Measurements from ENCODE around the gene TCTN1.
"Not testable (repeated sequence)": the region's sequence is repeated elsewhere in the genome, so short reads cannot be mapped to it uniquely, and the experiment has no call there.

Gene TCTN1

DNA sequence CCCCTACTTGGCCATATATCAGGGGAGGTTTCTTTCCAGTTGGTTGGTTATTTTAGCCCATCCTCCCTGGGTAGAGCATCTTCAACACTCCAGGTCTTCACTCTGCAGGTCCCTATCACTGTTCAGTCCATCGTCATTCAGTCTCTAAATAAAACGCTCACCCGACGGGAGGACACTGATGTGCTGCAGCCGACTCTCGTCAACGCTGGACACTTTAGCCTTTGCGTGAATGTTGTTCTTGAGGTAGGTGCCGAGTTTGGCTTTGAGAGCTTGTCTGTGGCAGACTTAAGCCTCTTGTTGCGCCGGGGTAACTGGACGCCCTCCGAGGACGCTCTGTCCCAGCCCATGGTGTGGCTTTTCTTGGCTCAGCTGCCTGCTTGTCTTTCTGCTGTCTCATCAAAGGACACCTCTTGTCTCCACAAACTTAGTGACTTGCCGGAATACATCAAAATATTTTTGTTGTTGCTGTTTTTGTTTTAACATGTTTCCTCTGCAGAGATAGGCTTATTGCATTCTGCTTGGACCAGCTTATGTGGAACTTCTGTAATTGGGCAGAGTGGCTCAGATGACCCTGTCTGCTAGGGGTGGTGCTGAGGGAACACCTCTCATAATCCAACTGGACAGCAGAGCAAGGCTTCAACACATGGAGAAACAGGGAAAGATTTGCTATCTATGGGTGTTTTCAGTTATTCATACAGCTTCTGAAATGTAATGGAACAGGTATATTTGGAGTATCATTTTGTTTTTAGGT is 26.5 kb downstream of the TCTN1 start:
- DNase-seq, result no peak

DNA sequence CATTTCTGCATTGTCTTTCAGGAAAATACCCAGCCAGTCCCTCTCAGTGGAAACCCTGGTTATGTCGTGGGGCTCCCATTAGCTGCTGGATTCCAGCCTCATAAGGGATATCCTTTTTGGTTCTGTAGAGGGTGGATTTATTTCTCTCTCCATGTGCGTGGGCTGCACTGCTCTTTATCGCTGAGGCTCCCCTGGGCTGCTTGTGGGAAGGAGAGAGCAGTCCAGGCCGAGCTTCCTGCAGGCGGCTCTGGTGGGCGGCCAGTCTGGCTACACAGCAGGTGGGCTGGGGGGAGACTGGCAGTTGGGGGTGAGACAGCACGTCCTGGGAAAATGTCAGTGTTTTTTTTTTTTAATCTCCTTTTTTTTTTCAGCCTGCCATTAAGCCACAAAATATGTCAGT is 27.6 kb downstream of the TCTN1 start:
- no peak for DNase-seq

DNA sequence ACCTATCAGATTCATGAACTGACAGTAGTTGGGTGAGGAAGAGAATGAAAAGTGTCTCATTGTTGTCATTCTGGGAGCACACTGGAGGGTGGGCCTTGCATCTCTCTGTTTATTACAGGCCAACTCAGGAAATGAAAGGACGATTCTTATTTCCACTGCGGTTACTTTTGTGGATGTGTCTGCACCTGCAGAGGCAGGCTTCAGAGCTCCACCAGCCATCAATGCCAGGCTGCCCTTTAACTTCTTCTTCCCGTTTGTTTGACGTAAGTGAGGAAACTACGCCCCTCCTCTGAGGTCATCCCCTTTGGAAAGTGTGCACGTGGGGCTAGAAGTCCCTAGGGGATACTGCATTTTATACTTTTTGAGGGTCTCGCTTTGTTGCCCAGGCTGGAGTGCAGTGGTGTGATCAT is 33.7 kb downstream of the TCTN1 start:
- no peak for DNase-seq

DNA sequence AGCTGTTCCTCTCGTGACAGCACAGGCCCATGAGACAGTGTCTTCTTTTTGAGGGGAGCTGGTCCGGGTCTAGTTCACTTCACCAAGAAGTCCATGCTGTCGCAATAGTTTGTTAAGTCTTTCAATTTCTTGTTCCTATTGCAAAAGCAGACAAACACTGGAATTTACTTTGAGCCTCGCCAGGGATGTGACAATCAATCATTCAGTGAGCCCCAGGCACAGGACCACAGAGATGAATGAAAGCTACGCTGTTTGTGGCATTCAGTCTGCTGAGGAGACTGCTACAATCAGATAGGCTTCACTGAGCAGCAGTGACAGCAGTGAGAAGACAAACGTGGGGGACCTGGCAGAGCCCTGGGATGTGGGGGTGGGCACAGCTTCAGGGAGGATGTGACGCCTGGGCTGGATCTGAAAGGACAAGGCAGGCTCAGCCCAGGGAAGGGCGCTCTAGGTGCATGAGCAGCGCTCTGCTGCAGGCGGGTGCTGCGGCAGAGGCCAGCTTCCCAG is 35.5 kb downstream of the TCTN1 start:
- DNase-seq, result peak; percentile 23

DNA sequence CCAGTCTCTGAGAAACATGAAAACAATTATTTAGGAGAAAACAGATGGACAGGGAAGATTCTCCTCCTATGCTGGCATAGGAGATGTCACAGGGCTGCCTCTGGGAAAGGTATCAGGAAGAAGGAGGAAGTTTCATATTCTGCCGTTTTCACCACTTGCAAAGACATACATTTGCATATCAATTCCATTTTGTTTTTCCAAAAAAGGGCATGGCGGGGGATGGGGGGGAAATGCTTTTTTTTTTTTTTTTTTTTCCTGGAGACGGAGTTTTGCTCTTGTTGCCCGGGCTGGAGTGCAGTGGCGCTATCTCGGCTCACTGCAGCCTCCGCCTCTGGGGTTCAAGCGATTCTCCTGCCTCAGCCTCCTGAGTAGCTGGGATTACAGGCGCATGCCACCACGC is 40.3 kb downstream of the TCTN1 start:
- not testable (repeated sequence) for DNase-seq

DNA sequence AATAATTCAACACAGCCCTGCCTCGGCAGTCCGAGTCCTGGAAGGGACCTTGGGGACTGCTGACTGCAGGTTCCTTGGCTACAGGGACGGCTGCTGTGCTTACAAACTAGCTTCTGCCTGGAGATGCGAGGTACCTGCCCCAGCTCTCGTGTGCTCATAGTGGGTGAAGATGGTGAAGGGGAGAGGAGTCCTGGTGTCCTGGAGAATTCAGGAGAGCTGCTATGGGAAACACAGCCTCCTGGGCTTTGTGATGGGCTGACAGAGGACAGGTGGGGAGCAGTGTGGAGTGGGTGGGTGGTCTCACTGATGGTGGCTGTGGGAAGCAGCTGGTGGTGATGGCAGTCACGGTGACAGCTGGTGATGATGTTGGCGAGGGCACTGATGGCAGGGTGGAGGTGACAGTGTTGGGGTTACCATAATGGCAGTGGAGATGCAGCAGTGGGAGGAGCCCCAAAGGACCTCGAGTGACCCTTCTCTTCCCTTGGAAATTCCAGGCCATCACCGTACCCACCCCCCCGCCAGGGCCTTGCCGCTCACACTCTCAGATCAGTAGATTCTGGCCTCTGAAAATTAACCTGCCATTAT is 42.2 kb downstream of the TCTN1 start:
- no peak for DNase-seq

DNA sequence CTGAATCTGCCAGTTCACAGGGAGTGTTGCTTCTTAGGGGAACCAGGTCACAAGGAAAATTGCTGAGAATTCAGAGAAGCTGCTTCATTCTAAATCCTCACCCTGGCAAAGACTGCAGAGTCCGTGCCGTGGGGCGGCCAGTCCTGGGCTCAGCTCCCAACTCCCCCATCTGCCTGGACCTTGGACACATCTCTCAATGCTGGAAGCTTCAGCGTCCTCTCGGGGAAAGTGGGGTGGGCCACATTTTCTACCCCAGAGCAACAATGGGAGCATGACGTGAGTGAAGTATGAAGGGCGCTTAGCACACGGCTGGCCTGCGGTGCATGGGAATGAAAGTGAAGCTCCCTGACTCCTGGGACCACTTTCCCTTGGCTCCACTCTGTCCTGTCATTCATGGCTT is 43.8 kb downstream of the TCTN1 start:
- no peak for DNase-seq

DNA sequence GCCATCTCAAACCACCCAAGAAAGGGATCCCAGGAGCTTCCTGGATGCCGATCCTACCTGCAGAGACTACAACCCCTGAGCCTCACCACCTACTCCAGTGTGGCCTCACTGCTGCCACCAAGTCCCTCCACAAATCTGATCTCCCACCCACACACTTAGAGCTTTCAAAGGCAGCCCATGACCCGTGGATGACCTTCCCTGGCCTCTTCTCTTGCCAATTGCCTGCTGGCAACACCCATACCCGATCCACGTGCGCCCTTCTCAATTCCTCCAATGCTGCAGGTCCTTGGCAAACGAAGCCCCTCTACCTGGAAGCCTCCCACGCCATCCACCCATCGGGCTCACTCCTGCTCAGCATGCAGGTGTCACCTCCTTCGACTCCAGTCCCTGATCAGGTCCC is 44.3 kb downstream of the TCTN1 start:
- no peak for DNase-seq

DNA sequence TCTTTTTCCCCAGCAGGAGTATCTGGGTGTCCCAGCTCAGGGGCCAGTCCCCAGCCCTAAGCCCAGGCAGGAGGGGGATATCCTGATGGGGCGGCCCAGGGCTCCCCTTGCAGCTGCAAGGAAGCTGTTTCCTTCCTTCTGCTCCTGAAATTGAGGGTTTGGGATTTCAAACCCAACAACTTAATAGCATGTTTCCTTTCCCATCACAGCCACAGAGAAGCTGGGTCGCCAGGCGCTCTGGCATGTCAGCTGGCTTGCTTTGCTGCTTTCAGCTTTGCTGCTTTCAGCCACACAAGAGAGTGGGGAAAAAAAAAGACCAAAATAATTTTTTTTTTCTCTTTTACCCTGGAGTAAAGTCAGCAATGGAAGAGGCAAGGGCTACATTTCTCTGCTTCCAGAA is 44.9 kb downstream of the TCTN1 start:
- no peak for DNase-seq

DNA sequence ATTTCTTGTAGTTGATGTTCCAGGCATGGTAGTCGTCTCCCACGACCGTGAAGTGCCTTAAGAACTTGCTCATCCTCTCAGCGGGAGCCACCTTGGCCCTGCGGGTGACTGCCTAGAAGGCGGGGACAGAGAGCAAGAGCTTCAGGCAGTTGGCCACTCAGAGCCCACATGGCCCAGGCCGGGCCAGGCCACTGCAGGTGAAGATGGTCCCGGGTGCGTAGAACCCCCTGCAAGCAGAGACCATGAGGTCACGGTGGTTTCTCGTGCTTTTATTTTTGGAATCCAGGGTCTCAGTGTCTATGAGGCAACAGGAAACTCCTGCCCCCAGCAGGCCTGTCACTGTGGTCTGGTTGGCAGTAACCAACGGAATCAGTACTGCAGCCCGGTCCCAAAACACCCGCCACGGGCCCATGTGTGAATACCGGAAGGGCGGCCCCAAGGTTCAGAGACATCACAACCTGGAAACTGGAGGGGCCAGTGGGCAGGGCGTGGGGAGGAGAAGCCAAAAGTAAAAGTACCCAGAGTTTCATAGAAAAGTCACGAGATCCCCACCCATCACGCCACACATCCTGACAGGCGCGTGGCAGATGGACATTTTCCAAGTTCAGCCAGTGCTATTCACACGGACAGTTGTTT is 47.5 kb downstream of the TCTN1 start:
- peak; percentile 83 for DNase-seq

DNA sequence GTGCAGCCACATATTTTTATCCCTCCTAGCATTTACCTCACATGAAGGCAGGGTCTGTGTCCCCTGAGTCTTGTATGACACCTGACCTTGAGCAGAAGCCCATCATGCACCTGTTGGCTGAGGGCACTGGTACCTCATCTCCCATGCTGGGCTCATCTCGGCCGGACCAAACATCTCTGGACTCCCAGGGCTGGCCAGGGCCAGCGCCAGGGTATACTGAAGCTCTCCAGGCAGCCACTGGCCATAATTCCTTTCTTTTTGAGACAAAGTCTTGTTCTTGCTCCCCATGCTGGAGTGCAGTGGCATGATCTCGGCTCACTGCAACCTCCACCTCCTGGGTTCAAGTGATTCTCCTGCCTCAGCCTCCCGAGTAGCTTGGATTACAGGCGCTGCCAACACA is 53.0 kb downstream of the TCTN1 start:
- DNase-seq, result no peak

DNA sequence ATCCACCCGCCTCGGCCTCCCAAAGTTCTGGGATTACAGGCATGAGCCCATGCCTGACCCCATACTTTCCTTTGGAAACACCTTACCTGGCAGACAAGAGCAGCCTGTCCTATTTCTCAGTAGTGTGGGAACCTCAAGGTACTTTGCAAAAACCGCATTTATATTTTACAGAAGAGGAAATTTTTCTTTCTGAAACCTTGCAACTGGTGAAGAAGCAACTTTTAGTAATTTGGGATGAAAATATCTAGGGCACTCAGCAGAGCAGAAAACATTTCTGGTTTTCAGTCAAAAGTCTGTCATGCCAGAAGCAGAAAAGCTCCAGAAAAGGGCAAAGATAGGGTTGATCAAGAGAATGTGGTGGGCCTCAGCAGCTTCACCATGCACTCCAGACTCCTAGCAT is 53.7 kb downstream of the TCTN1 start:
- DNase-seq, result no peak

DNA sequence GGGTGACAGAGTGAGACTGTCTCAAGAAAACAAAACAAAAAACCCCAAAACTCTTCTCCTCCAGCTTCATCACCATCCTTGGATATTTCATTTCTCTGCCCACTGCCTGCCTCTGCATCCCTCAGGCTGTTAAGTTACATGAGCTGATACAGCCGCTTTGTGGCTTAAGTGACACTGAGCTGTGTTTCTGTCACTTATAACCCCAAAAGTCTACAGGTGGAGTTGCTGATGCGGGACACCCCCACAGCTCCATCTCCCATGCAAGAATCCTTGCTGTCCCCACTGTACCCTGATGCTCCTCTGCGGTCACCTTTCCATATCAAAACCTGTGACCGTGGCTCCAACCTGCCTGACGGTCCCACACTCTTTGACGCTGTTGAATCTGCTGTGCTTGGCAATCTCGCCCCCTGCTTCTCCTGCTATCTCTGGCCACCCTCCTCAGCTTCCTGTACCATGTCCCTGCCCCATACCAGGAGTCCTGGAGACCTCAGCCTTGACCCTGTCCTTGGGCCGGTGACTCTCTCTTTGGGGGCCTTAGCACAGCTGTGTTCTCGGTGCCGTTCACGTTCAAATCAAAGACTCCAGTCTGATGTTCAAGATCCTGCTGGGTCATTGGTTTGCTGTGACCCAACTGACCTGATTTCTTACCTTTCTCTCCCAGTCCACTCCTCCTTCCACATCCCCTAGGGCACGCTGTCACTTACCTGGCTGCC is 54.7 kb downstream of the TCTN1 start:
- no peak for DNase-seq

DNA sequence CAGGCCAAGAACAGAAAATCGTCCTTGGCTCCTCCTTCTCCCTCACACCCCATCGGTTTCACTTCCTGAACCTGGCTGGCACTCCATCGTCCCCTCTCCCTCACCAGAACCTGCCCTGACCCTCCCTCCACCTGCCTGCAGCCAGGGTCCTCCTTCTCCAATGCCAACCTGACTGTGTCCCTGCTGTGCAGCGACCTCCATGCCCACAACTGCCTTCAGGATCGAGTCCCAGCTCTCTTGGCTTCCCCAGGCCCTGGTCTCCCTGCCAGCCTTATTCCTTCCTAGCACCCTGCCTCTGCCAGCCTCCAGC is 55.2 kb downstream of the TCTN1 start:
- DNase-seq, result no peak

DNA sequence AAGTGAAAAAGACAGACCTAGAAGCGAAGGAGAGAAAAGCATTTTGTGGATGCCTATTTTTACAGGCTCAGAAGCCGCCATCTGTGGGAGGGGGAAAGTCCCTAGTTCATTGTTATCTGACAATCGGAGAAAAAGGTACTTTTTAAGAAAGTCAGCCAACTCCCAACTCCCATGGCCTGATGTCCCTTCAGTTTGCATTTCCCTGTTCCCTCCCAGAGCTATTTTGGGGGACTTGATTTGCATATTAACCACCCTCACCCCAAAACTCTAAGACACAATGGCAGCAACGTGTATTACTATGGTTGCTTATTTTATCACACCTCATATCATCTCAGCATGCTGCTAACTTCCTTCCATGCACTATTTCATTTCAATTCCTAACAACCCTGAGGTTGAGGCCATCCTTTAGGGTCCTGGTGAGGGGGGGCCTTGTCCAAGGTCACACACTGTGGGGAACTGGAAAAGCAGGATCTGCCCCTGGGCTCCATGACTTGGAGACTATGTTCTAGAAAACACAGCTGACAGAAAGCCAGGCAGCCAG is 56.3 kb downstream of the TCTN1 start:
- no peak for DNase-seq

DNA sequence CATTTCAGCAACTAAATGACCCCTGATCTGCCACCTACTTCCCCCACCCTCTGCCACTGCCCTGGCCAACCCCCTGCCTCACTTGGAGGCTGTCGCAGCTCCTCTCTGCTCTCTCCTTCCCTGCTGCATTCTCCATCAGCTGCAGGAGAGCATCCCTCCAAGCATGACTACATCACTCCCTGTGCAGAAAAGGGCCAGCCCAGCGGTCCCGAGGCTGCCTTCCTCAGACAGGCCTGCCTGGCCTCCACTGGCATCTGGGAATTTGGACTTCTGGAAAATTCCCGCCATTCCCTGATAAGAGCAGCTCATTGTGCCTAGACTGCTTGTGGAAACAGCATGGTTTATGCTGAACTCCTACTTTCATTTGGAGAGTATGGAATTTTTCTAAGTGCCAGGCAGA is 62.2 kb downstream of the TCTN1 start:
- no peak for DNase-seq

DNA sequence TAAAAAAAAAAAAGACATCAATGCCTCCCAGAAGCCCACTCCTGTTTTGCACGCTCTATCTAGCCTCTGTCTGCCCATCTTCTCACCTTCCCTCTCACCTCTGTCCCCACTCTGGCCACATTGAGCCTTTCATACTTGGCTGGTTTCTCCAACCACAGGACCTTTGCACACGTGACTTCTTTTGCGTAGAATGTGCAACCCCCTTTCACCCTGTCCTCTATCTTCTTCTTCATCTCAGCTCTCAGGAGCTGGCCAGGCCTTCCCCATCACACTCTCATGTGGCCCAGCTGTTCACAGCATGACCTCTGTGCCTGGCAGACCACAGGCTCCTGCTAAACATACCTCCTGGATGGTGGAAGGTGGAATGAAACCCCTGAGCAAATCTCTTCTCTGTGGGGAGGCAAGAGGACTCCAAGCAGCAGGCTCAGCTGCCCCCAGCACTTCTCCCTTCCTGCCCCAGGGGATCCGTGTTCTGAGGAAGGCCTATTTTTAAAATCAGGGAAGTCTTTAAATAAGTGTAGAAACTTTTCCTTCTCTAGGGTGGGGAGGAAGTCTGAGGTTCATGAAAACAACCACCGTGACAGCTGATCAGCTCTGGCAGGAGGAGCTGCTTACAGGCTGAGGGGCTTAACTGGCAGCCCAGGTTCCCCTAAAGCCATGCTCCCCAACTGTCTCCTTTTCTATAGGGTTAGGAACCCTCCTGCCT is 63.4 kb downstream of the TCTN1 start:
- peak; percentile 58 for DNase-seq

DNA sequence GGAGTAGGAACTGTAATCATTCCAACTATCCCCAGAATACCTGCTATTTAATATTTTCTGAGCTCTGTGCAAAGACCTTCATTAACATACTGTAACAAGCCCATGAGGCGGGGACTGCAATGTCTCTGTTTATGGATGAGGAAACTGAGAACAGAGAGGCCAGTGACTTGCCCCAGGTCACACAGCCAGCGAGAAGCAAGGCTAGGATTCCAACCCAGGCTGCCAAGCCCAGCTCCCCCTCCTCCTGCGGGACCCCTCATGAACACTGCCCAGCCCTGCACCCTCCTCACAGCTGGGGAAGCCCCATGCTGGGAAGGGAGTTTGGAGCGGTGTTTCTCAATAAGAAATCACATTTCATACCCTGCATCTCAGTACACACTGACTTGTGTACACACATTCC is 64.1 kb downstream of the TCTN1 start:
- DNase-seq, result no peak

DNA sequence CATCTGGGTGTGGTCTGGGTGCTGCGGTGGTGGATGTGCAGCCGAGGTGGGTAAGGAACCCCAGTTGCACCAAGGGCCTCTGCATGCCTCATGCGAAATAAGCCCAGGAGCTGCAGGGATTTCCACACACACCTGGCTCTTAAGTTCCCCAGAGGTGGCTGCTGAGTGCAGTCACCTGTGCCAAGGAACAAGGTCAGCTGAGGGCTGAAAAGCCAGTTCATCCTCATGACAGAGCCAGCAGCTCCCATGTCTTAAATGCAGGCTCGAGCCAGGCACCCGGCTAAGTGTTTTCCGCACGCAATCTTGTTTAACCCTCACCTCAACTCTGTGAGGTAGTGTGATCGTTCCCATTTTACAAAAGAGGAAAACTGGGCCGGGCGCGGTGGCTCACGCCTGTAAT is 65.3 kb downstream of the TCTN1 start:
- no peak for DNase-seq

DNA sequence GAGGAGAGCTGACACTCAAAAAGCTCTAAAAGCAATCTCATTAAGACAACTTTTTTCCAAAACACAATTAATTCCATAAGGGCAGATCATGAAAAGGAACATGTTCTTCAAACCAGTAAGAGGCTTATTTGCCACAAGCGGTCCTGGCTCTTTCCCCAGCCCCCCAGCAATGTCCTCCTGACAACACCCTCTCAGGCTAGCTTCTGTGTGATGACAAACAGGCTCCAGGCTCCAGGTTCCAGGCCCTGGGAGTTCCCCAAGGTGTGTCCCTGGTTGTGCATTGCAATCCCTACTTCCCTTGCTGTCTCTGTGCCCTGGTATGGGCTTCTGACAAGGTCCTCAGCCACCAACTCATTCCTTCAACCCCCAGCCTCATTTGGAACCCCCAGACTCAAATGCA is 66.1 kb downstream of the TCTN1 start:
- no peak for DNase-seq

DNA sequence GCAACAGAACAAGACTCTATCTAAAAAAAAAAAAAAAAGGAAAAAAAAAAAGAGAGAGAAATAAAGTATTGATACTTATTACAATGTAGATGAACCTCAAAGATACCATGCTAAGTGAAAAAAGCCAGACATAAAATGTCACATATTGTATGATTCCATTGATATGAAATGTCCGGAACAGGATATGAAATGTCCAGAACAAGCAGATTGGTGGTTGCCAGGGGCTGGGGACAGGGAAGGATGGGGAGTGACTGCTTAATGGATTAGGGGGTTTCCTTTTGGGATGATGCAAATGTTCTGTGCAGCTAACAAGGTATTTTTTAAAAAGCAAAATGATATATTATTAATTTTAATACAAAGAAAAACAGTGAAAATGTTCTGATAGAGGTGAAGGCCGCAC is 70.0 kb downstream of the TCTN1 start:
- no peak for DNase-seq

DNA sequence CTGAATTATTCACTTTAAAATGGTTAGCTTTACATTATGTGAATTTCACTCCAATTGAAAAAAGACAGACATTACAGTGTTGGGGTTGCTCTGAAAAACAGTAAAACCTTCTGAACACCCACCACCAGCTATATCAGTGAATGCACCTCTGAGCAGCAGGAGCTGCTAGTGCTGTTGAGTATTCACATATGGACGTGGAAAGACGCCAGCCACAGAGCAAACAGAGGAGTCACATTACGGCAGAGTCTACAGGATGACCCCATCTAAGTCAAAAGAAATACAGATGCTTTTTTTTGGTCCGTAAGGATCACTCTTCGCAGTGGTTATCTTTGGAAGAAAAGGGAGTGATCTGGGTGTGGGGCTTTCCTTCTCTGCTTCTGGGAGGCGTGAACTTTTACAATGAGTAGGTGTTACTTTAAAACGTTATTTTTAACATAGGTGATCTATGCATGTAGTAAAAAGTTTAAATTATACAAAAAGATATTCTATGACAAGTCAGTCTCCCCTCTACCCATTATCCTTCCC is 70.4 kb downstream of the TCTN1 start:
- DNase-seq, result no peak

Measured in hematopoietic multipotent progenitor cell treated with erythropoietin and hydrocortisone succinate and interleukin-3 and kit ligand, for 4 days (in vitro differentiated cells).